GM18498 (cell line): ENCODE results near the gene CASKIN2.
A peak's percentile ranks its signal among the peaks of the same experiment; 100 is the strongest.

Experiments used
- ATAC-seq: cut with Tn5 transposase; IDR thresholded peaks from one replicate; pipeline ENCODE4 v1.9.1; 2021; ENCODE audit warnings: mild to moderate bottlenecking, moderate library complexity; ENCODE audit not compliant: unreplicated experiment

CASKIN2 gene

GRCh38 chr17:75549246-75550138, 34.2 kb upstream of the CASKIN2 start:
- no peak for ATAC-seq

- ATAC-seq, result no peak
These were observed 33.5 kb upstream of the CASKIN2 start for GRCh38 chr17:75548813-75549212.

- no peak for ATAC-seq
These were observed 31.8 kb upstream of the CASKIN2 start for GRCh38 chr17:75547091-75547490.

- ATAC-seq, result no peak
These were observed 30.8 kb upstream of the CASKIN2 start for GRCh38 chr17:75546181-75546580.

GRCh38 chr17:75544250-75544649, 28.9 kb upstream of the CASKIN2 start:
- no peak for ATAC-seq

- no peak for ATAC-seq
These were observed 27.5 kb upstream of the CASKIN2 start for GRCh38 chr17:75542728-75543336.

- no peak for ATAC-seq
These were observed 26.9 kb upstream of the CASKIN2 start for GRCh38 chr17:75542229-75542628.

GRCh38 chr17:75540923-75541503, 25.7 kb upstream of the CASKIN2 start:
- no peak for ATAC-seq

GRCh38 chr17:75539967-75540729, 24.8 kb upstream of the CASKIN2 start:
- no peak for ATAC-seq

GRCh38 chr17:75536366-75536765, 21.0 kb upstream of the CASKIN2 start:
- no peak for ATAC-seq

GRCh38 chr17:75535871-75536270, 20.5 kb upstream of the CASKIN2 start:
- ATAC-seq, result no peak

GRCh38 chr17:75535119-75535537, 19.8 kb upstream of the CASKIN2 start:
- no peak for ATAC-seq

GRCh38 chr17:75531721-75532072, 16.4 kb upstream of the CASKIN2 start:
- ATAC-seq, result no peak

- ATAC-seq, result no peak
These were observed 15.7 kb upstream of the CASKIN2 start for GRCh38 chr17:75530837-75531720.

- no peak for ATAC-seq
These were observed 11.4 kb upstream of the CASKIN2 start for GRCh38 chr17:75526555-75527270.

GRCh38 chr17:75525806-75526554, 10.6 kb upstream of the CASKIN2 start:
- ATAC-seq, result peak; percentile 6

GRCh38 chr17:75524970-75525805, 9.9 kb upstream of the CASKIN2 start, which contains the start of gene LLGL2:
Gene LLGL2, plus strand, starts transcription at chr17:75525697. Its CDS starts 17,730 bp downstream, at chr17:75543427.
- ATAC-seq, result peak; percentile 84
